ENCODE measurements around the gene SCAP.
A peak's percentile ranks its signal among the peaks of the same experiment; 100 is the strongest.

GRCh38 chr3:47452453-47453215 lies 23.1 kb downstream of the SCAP start:
- TF ChIP-seq, protein P1, sequence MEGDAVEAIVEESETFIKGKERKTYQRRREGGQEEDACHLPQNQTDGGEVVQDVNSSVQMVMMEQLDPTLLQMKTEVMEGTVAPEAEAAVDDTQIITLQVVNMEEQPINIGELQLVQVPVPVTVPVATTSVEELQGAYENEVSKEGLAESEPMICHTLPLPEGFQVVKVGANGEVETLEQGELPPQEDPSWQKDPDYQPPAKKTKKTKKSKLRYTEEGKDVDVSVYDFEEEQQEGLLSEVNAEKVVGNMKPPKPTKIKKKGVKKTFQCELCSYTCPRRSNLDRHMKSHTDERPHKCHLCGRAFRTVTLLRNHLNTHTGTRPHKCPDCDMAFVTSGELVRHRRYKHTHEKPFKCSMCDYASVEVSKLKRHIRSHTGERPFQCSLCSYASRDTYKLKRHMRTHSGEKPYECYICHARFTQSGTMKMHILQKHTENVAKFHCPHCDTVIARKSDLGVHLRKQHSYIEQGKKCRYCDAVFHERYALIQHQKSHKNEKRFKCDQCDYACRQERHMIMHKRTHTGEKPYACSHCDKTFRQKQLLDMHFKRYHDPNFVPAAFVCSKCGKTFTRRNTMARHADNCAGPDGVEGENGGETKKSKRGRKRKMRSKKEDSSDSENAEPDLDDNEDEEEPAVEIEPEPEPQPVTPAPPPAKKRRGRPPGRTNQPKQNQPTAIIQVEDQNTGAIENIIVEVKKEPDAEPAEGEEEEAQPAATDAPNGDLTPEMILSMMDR (IDR thresholded peaks at IDR 0.05) = no peak
- no peak for TF ChIP-seq POLR2A (IDR thresholded peaks at IDR 0.05)
- TF ChIP-seq POLR2AphosphoS5 (IDR thresholded peaks at IDR 0.05; ENCODE audit: insufficient read depth in 1 of 2, low read depth in 1 of 2) = peak in 1 of 2 donors; percentile 33

All from vagina (tissue), 2 donors.